NCI-H2029 treated with DMSO at 0.1 percent for 48 hours (cell line): Measurements from ENCODE around the gene TMEM222.

ENCODE experiments used
- DNase-seq: peaks from one replicate; lab custom pipeline; 2025; lab: John Stamatoyannopoulos, UW

TMEM222 gene

DNA sequence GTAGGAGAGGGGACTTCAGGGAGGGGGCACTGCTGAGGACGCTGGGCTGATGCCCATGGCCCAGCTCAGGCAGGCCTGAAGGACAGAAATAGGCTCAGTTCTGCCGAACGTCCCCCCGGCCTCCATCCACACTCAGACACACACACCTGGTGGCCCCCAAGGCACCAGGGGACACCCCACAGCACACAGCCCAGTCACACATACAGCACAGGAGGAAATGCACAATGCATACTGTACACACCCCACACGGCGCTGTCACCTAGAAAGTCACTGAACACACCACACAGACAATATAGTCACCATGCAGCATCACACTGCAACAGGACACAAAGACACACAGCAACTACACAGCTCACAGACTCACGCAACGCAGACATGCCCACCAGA lies 20.4 kb downstream of the TMEM222 start:
- no peak for DNase-seq

- DNase-seq, result no peak
These were observed 21.0 kb downstream of the TMEM222 start for GRCh38 chr1:27342778-27343638.

GRCh38 chr1:27343639-27344025 lies 21.7 kb downstream of the TMEM222 start:
- no peak for DNase-seq

GRCh38 chr1:27345272-27345671 lies 23.3 kb downstream of the TMEM222 start:
- no peak for DNase-seq

- no peak for DNase-seq
These were observed 24.4 kb downstream of the TMEM222 start for GRCh38 chr1:27346357-27346756.

DNA sequence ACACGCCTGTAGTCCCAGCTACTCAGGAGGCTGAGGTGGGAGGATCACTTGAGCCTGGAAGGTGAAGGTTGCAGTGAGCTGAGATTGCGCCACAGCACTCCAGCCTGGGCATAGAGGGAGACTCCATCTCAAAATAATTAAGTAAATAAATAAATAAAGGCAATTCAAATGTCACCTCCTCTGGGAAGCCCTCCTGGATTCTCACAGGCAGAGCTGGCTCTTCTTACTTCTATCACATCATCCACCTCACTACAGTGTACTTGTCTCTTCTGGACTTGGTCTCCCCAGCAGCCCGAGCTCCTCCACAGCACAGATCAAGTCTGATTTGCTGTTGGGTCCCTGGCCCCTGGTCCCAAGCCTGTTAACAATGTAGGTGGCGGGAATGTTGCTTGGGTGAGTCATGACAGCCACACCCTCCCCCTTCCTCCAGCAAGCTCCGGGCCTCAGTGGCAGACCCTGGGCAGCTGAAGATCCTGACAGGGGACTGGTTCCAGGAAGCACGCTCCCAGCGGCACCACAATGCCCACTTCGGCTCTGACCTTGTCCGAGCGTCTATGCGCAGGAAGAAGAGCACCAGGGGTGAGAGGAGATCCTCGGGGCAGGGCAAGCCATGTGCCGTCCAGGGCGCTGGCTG lies 25.1 kb downstream of the TMEM222 start:
- no peak for DNase-seq

DNA sequence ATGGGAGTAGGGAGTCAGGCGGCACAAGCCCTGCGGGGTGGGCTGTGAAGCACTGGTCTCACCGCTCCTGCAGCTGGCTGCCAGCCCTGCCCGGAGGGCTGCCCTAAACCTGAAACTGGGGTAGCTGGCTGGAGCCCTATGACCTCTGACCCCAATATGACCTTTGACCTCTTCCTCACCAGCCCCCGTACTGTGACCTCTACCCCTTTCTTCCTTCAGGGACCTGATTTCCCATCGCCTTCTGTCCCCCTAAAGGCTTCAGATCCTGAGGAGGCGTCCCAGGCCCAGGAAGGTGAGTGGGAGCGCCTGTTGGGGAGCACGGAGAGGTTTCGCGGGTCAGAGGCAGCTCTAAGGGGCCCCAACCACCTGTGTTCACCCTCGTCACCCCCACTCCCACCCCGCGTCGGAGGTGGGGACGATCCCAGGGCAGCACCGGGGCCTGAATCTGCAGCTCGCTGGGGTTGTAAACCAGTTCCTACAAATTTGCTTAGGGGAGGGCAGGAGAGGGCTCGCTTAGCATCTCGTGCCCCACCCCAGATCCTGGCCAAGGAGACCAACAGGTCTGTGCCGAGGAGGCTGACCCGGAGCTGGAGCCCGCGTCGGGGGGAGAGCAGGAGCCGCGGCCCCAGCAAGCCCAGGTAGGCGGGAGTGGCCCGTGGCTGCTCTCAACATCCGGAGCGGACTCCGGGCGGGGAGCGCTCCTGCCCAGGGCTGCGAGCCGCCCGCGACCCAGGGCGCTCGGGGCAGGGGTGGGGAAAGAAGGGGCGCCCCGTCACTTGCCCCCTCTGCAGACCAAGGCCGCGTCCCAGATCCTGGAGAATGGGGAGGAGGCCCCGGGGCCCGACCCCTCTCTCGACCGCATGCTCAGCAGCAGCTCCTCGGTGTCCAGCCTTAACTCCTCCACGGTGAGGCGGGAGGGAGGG lies 27.2 kb downstream of the TMEM222 start:
- DNase-seq, result peak; percentile 24

DNA sequence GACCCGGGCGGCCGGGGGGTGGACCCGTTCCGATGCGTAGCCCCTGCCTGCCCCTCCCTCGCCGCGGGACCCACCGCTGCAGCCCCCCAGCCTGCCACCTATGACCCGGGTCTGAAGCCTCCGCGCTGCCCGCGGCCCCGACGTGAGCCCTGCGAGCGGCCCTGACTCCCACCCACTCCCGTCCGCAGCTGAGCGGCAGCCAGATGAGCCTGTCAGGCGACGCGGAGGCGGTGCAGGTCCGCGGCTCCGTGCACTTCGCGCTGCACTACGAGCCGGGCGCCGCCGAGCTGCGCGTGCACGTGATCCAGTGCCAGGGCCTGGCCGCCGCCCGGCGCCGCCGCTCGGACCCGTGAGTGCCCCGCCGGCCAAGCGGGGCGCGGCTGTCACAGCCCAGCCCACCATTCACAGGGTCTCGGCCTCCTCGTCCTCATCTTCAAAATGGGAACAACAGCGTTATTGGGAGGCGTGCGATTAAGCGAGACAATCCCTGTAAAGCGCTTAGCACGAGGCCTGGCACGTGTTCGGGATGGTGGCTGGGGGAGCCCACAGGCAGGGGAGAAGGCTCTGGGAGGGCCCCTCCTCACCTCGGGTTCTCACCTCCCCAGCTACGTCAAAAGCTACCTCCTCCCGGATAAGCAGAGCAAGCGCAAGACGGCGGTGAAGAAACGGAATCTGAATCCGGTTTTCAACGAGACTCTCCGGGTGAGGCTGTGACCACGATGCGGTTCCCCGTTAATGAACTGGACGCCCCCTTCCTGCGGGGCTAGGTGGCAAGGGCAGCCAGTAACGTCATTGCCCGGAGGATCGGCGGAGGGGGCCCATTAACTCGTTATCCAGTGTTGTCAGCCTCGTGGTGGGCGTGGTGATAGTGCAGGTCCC lies 28.1 kb downstream of the TMEM222 start:
- peak; percentile 8 for DNase-seq

GRCh38 chr1:27350663-27351540 lies 28.9 kb downstream of the TMEM222 start:
- DNase-seq, result no peak

- DNase-seq, result no peak
These were observed 29.7 kb downstream of the TMEM222 start for GRCh38 chr1:27351541-27352107.

- no peak for DNase-seq
These were observed 31.2 kb downstream of the TMEM222 start for GRCh38 chr1:27353166-27353565.

- no peak for DNase-seq
These were observed 31.7 kb downstream of the TMEM222 start for GRCh38 chr1:27353629-27354028.

DNA sequence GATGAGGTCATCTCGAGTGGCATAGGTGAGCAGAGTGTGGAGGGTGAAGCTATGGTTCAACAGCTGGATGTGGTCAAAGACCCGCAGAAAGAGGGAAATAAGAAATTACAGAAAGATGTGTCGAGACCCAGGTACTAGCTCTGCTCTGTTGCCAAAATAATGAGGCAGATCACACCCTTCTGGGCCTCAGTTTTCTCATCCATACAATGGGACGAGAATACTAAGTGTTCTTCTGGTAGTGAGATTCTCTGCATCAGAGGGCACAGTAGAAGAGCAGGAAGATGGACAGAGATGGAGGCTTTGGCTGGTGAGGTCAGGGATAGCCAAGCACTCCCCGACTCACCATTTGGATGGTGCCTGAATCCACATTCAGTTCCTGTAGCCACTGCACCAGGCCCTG lies 33.7 kb downstream of the TMEM222 start:
- no peak for DNase-seq

- no peak for DNase-seq
These were observed 34.3 kb downstream of the TMEM222 start for GRCh38 chr1:27356277-27356618.

DNA sequence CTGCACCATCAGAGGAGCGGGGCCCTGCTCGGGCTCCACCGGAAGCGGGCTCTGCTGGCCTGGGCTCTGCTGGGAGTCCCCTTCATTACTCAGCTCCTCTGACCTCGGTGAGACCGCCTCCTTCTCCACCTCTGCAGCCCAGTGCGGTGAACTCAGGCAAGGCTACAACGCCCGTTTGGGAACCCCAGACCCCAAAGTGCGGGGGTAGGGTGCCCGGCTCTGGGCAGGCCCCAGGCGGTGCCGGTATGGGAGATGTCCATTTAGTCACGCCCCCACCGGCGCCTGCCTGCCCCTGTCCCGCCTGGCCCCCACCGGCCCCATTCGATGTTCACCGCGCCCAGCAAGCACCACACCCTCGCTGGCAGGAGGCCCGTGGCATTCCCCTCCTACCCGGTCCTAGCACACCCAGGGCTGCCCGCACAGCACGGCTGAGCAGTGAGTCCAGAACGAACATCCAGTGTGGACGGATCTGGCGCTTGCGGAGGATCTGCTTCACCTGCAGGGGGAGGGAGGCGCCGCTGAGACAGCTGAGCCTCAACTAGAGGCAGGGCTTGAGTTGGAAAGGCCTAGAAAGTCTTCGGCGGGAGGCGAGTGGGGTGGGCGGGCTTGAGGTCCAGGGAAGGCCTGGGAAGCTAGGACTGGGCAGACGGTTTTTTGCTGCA lies 34.8 kb downstream of the TMEM222 start:
- DNase-seq, result no peak

DNA sequence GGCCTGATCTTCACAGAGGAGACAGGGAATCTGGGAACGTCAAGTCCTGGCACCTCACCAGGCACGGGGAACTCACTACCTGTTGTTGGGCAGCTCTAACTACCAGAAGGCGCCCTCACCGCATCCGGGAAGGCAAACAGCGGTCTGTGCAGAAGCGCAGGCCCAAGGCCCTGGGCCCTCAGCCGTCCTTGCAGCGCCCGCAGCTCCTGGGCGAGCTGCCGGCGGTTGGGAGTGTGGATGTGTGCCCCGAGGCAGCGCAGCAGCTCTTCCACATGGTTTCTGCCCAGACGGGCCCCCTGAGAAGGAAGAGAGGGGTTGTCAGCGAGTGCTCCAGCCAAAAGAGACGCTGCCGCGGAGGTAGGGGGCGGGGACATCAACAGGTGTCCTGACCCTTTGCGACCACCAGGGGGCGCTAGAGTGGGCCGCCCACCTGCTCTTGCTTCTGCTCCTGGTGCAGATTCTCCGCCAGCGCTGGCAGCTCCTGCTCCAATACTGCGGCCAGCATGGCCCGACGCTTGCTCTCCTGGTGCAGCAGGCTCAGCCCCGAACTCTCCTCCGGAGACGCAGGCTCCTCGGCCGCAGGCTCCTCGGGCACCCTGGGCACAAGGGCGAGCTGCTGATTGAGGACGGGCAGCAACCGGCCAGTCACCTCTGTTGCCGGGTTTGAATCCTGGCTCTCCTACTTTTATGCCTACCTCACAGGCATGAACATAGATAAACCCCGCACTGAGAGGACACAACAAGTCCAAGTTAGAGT lies 35.5 kb downstream of the TMEM222 start:
- no peak for DNase-seq

- DNase-seq, result no peak
These were observed 36.3 kb downstream of the TMEM222 start for GRCh38 chr1:27358038-27358927.

- DNase-seq, result no peak
These were observed 37.0 kb downstream of the TMEM222 start for GRCh38 chr1:27358928-27359313.
